GM12878 (cell line): Measurements from ENCODE around the gene HES7. TPM values are rescaled to one million over a fixed set of nuclear protein-coding genes. Genes with fewer than 3 reads are reported as not detected.

Experiments used
- ATAC-seq: fragments of 200-7000 bp; cut with Tn5 transposase; 3 replicates; pipeline ENCODE4 v1.9.1; 2020; ENCODE audit warnings: mild to moderate bottlenecking, moderate library complexity
- BruUV-seq: library from RNA; stranded (reverse); fragments of 400-500 nt; replicated peaks from 2 replicates; lab custom pipeline; 2021; lab: Mats Ljungman, UMichigan
- CTCF ChIA-PET: fragments of 300-600 bp; sonication (Branson Sonifier 250); formaldehyde crosslinking; extraction: SDS; loops from one replicate; lab custom pipeline; 2021; ENCODE audit warnings: inconsistent platforms; lab: Yijun Ruan, JAX
- POLR2A ChIA-PET: fragments of 350-600 bp; formaldehyde crosslinking; extraction: SDS; loops from one replicate; lab custom pipeline; 2021; ENCODE audit warnings: inconsistent platforms; lab: Charles Lee
- RAD21 ChIA-PET: fragments of 300-600 bp; sonication (Branson Sonifier 250); formaldehyde crosslinking; loops from one replicate; lab custom pipeline; 2023; ENCODE audit warnings: antibody characterized with exemption; ENCODE audit not compliant: unreplicated experiment; lab: Charles Lee
- SMC1A ChIA-PET: fragments of 300-600 bp; sonication (Branson Sonifier 250); formaldehyde crosslinking; loops from one replicate; lab custom pipeline; 2023; ENCODE audit not compliant: unreplicated experiment, uncharacterized antibody; lab: Charles Lee
- DNase-seq: peaks from one replicate; pipeline ENCODE4 v3.0.0-alpha.2; 2011; ENCODE audit warnings: low read depth, low spot score
- FAIRE-seq: peaks from 3 replicates; lab custom pipeline; 2011; peaks lifted over from hg19 to GRCh38; lab: Jason Lieb, UNC
- H2AFZ ChIP-seq: 2 replicates; pipeline ENCODE4 v1.6.0; 2011; ENCODE audit warnings: low read depth, low read length, control low read depth; ENCODE audit not compliant: control insufficient read depth
- H3K27ac ChIP-seq: 2 replicates; pipeline ENCODE4 v1.5.1; 2011; ENCODE audit warnings: control low read depth; ENCODE audit not compliant: control insufficient read depth, insufficient read depth
- H3K27me3 ChIP-seq, 2 experiments: replicated peaks in 1 of 2; 2 replicates each; pipeline versions ENCODE4 v1.6.0 to v1.6.1; 2011; ENCODE audit warnings: low read length in 1 of 2; ENCODE audit not compliant: control insufficient read depth in 2 of 2, insufficient read depth in 2 of 2
- H3K36me3 ChIP-seq, 2 experiments: 2 replicates each; pipeline ENCODE4 v1.5.1; 2011; ENCODE audit warnings: low read length in 1 of 2; ENCODE audit not compliant: control insufficient read depth in 2 of 2, insufficient read depth in 2 of 2
- H3K4me1 ChIP-seq: 2 replicates; pipeline ENCODE4 v1.6.1; 2011; ENCODE audit warnings: mild to moderate bottlenecking, low read length, moderate library complexity, mixed read lengths; ENCODE audit not compliant: control insufficient read depth, insufficient read depth
- H3K4me2 ChIP-seq: 2 replicates; pipeline ENCODE4 v1.6.0; 2011; ENCODE audit warnings: control low read depth; ENCODE audit not compliant: control insufficient read depth, insufficient read depth
- H3K4me3 ChIP-seq: fragments of 200-600 bp; sonication (generic); 2 replicates; pipeline ENCODE4 v1.5.1; 2016
- H3K79me2 ChIP-seq: 2 replicates; pipeline ENCODE4 v1.6.0; 2011; ENCODE audit warnings: low read length; ENCODE audit not compliant: control insufficient read depth, insufficient read depth
- H3K9ac ChIP-seq: 2 replicates; pipeline ENCODE4 v1.8.0; 2011; ENCODE audit warnings: low read length, control low read depth, mixed read lengths; ENCODE audit not compliant: control insufficient read depth, insufficient read depth
- H3K9me3 ChIP-seq: replicated peaks from 3 replicates; pipeline ENCODE4 v1.5.1; 2011; ENCODE audit warnings: mild to moderate bottlenecking, low read length; ENCODE audit not compliant: control insufficient read depth, insufficient read depth
- H4K20me1 ChIP-seq: 2 replicates; pipeline ENCODE4 v1.6.0; 2011; ENCODE audit not compliant: control insufficient read depth, insufficient read depth
- CUX1 ChIP-seq: IDR thresholded peaks from 2 replicates; pipeline ENCODE4 v1.6.1; 2012; ENCODE audit warnings: improper control_type of control experiment, low read depth, low read length; ENCODE audit not compliant: insufficient replicate concordance
- JUND ChIP-seq: IDR thresholded peaks from 2 replicates; pipeline ENCODE4 v1.6.1; 2012; ENCODE audit warnings: low read depth, mild to moderate bottlenecking, low read length, improper control_type of control experiment, moderate library complexity
- MEF2A ChIP-seq: IDR thresholded peaks from 2 replicates; pipeline ENCODE4 v1.6.1; 2011; ENCODE audit warnings: low read depth, mild to moderate bottlenecking, low read length, moderate library complexity; ENCODE audit not compliant: insufficient read depth
- PBX3 ChIP-seq: IDR thresholded peaks from 2 replicates; pipeline ENCODE4 v1.6.1; 2011; ENCODE audit warnings: mild to moderate bottlenecking, low read depth, low read length, moderate library complexity; ENCODE audit not compliant: insufficient replicate concordance
- POLR2AphosphoS5 ChIP-seq: IDR thresholded peaks from 2 replicates; pipeline ENCODE4 v1.6.1; 2011; ENCODE audit warnings: mild to moderate bottlenecking, low read length, inconsistent platforms
- USF1 ChIP-seq: IDR thresholded peaks from 2 replicates; pipeline ENCODE4 v1.6.1; 2011; ENCODE audit warnings: borderline replicate concordance, low read depth, mild to moderate bottlenecking, moderate library complexity, mixed read lengths, low read length; ENCODE audit not compliant: insufficient read depth; ENCODE audit errors: extremely low read length
- ZZZ3 ChIP-seq: IDR thresholded peaks from 2 replicates; pipeline ENCODE4 v1.6.1; 2011; ENCODE audit warnings: low read depth; ENCODE audit not compliant: control insufficient read depth, insufficient read length
- WGBS: methylation state at CpG from one replicate; pipeline ENCODE4 v1.1.6; 2016; ENCODE audit warnings: low lambda C conversion rate; ENCODE audit not compliant: insufficient replicate concordance, insufficient coverage; ENCODE audit errors: missing lambda C conversion rate; 5-methylcytosine and 5-hydroxymethylcytosine counted together
- in situ Hi-C: fragments of 300-500 bp; cut with MboI; formaldehyde crosslinking; loops from 9 replicates; pipeline ENCODE4 v1.14.3; 2018; ENCODE audit warnings: mixed read lengths
- intact Hi-C: fragments of 100-400 bp; cut with micrococcal nuclease; formaldehyde crosslinking; loops from one replicate; pipeline ENCODE4 v1.14.2; 2022; ENCODE audit not compliant: unreplicated experiment
- polyA plus RNA-seq, 11 experiments: library from polyadenylated mRNA; depleted of rRNA in 4 of 11; unstranded in 6 of 11; stranded (reverse) in 5 of 11; fragments of >200 nt; fragmentation: Nextera tagmentation in 4 of 11; fragmentation: Illumina TruSeq in 1 of 11; extraction: Ambion mirVana in 4 of 11; extraction: Trizol in 1 of 11; gene quantifications; 1 replicate in 1 of 11; 2 replicates in 10 of 11; pipeline versions ENCODE4 v1.2.1 to v1.2.3, GENCODE V29; 2011 to 2016; ENCODE audit warnings: inconsistent platforms in 2 of 11, missing spikeins in 2 of 11, low read depth in 1 of 11
- total RNA-seq, 4 experiments: library from RNA; depleted of rRNA in 3 of 4; stranded (reverse); fragments of >200 nt in 3 of 4; fragmentation: Illumina TruSeq in 1 of 4; extraction: Trizol in 1 of 4; gene quantifications; 2 replicates each; pipeline versions ENCODE4 v1.2.1 to v1.2.3, GENCODE V29; 2013 to 2021

The HES7 gene
- total and polyA plus RNA-seq, 10 of the 15 experiments (the other 5 are each of a cell fraction or from before 2014, with no cell fraction given), result 0.07 to 1.3 (median 0.63) TPM; not detected in 4

GRCh38 chr17:8148560-8148959 is 24.7 kb upstream of the HES7 start (continued):
- TF ChIP-seq ZZZ3 (no peak), USF1 (no peak)

- POLR2A ChIA-PET, result interaction anchor here (1.5 to 3.8 kb wide), 2 partner anchors 8 to 13 kb away, joined by 4 to 29 read pairs; no protein-coding TSS in a partner anchor
- H3K9me3 ChIP-seq, result no peaks in the 10 kb centered on the region
- SMC1A ChIA-PET, result no interaction called here
- no peaks in the 10 kb centered on the region for H3K27me3 ChIP-seq
- H3K4me2 ChIP-seq, result no peak overlapping the region
- peaks cover 19% of the 10 kb centered on the region for H3K79me2 ChIP-seq
- RAD21 ChIA-PET, result no interaction called here
- H3K4me3 ChIP-seq, result no peak overlapping the region
- CTCF ChIA-PET, result interaction anchor here (0.9 kb wide), 1 partner anchor 100 kb away, joined by 3 read pairs; the partner anchor contains the start of gene CTC1
- no peak overlapping the region for H3K27ac ChIP-seq
- BruUV-seq, result no TSS peak
- H3K36me3 ChIP-seq, result peaks cover 9 to 26% of the 10 kb centered on the region in 2 experiments
- WGBS, result 93% methylated on average over 13 of the region's 13 CpGs
- H2AFZ ChIP-seq, result no peak overlapping the region
- in situ Hi-C loops (no loop called here), intact Hi-C loops (no loop called here)
- peaks cover 14% of the 10 kb centered on the region for H3K4me1 ChIP-seq
- ATAC-seq (no peak), FAIRE-seq (no peak), DNase-seq (no peak)
- no peak overlapping the region for H3K9ac ChIP-seq
- TF ChIP-seq POLR2AphosphoS5 (peak; percentile 51), MEF2A (no peak), CUX1 (no peak), PBX3 (no peak), JUND (no peak)
- no peaks in the 10 kb centered on the region; the same call in 1 of the 2 replicates for H4K20me1 ChIP-seq
Observed at GRCh38 chr17:8147805-8148404, 24.0 kb upstream of the HES7 start.
